H9 (cell line): ENCODE data around the gene DOCK7. TPM values are rescaled to one million over a fixed set of nuclear protein-coding genes. Genes with fewer than 3 reads are reported as not detected.

Source experiments
- DNase-seq: peaks from one replicate; pipeline ENCODE4 v3.0.0-alpha.2; 2017
- H2AFZ ChIP-seq: one replicate; pipeline ENCODE4 v1.6.1; 2013; ENCODE audit warnings: mild to moderate bottlenecking, low read length, control low read depth, moderate library complexity
- H2AK5ac ChIP-seq: 2 replicates; pipeline ENCODE4 v1.6.1; 2013; ENCODE audit warnings: low read length, control low read depth, mixed read lengths; ENCODE audit not compliant: insufficient read length
- H2BK120ac ChIP-seq: one replicate; pipeline ENCODE4 v1.6.1; 2013; ENCODE audit warnings: low read depth, mild to moderate bottlenecking, low read length, control low read depth, inconsistent platforms; ENCODE audit not compliant: poor library complexity, severe bottlenecking
- H2BK12ac ChIP-seq: 2 replicates; pipeline ENCODE4 v1.6.1; 2013; ENCODE audit warnings: low read length, control low read depth, mixed read lengths, low read depth; ENCODE audit not compliant: insufficient read length
- H2BK15ac ChIP-seq: 2 replicates; pipeline ENCODE4 v1.6.1; 2013; ENCODE audit warnings: low read depth, low read length, control low read depth
- H2BK20ac ChIP-seq: one replicate; pipeline ENCODE4 v1.6.1; 2013; ENCODE audit warnings: low read depth, mild to moderate bottlenecking, low read length, control low read depth, inconsistent platforms; ENCODE audit not compliant: poor library complexity, severe bottlenecking
- H2BK5ac ChIP-seq: 2 replicates; pipeline ENCODE4 v1.6.1; 2013; ENCODE audit warnings: low read length, control low read depth, mixed read lengths; ENCODE audit not compliant: insufficient read length
- H3K14ac ChIP-seq: 2 replicates; pipeline ENCODE4 v1.6.1; 2013; ENCODE audit warnings: low read length, control low read depth; ENCODE audit not compliant: insufficient read depth
- H3K18ac ChIP-seq: 2 replicates; pipeline ENCODE4 v1.6.1; 2013; ENCODE audit warnings: low read depth, mild to moderate bottlenecking, mixed read lengths, low read length, control low read depth; ENCODE audit not compliant: insufficient read length
- H3K23ac ChIP-seq: 2 replicates; pipeline ENCODE4 v1.6.1; 2013; ENCODE audit warnings: low read length, control low read depth, mixed read lengths, low read depth; ENCODE audit not compliant: insufficient read length
- H3K23me2 ChIP-seq: 2 replicates; pipeline ENCODE4 v1.6.1; 2013; ENCODE audit warnings: low read depth, mild to moderate bottlenecking, mixed read lengths, low read length, control low read depth; ENCODE audit not compliant: insufficient read length, poor library complexity, severe bottlenecking
- H3K27ac ChIP-seq: 2 replicates; pipeline ENCODE4 v1.5.1; 2013; ENCODE audit warnings: low read length, control low read depth, mixed read lengths, low read depth; ENCODE audit not compliant: insufficient read length
- H3K27me3 ChIP-seq: 2 replicates; pipeline ENCODE4 v1.6.1; 2013; ENCODE audit warnings: low read length, control low read depth, inconsistent platforms; ENCODE audit not compliant: insufficient read depth
- H3K4ac ChIP-seq: 2 replicates; pipeline ENCODE4 v1.6.1; 2013; ENCODE audit warnings: low read depth, mild to moderate bottlenecking, control low read depth, inconsistent platforms, low read length, moderate library complexity
- H3K4me1 ChIP-seq: 2 replicates; pipeline ENCODE4 v1.6.1; 2013; ENCODE audit warnings: low read length, control low read depth, inconsistent platforms; ENCODE audit not compliant: insufficient read depth
- H3K4me2 ChIP-seq: 2 replicates; pipeline ENCODE4 v1.6.1; 2013; ENCODE audit warnings: low read length, control low read depth, mixed read lengths; ENCODE audit not compliant: insufficient read length, insufficient read depth
- H3K56ac ChIP-seq: 2 replicates; pipeline ENCODE4 v1.6.1; 2013; ENCODE audit warnings: low read depth, mild to moderate bottlenecking, mixed read lengths, low read length, control low read depth; ENCODE audit not compliant: insufficient read length
- H3K79me1 ChIP-seq: 2 replicates; pipeline ENCODE4 v1.6.1; 2013; ENCODE audit warnings: low read depth, mild to moderate bottlenecking, moderate library complexity, low read length, control low read depth, inconsistent platforms; ENCODE audit not compliant: insufficient read depth, poor library complexity, severe bottlenecking
- H3K79me2 ChIP-seq: 2 replicates; pipeline ENCODE4 v1.6.1; 2013; ENCODE audit warnings: low read length, control low read depth, inconsistent platforms; ENCODE audit not compliant: insufficient read depth
- H3K9ac ChIP-seq: 2 replicates; pipeline ENCODE4 v1.6.1; 2013; ENCODE audit warnings: low read length, control low read depth, mixed read lengths; ENCODE audit not compliant: insufficient read length; ENCODE audit errors: extremely low read depth
- H3K9me3 ChIP-seq: one replicate; pipeline ENCODE4 v1.6.1; 2013; ENCODE audit warnings: low read depth, low read length, inconsistent platforms; ENCODE audit not compliant: control insufficient read depth
- H3T11ph ChIP-seq: one replicate; pipeline ENCODE4 v1.6.1; 2013; ENCODE audit warnings: mild to moderate bottlenecking, low read length, control low read depth, inconsistent platforms
- H4K20me1 ChIP-seq: one replicate; pipeline ENCODE4 v1.6.1; 2013; ENCODE audit not compliant: control insufficient read depth, insufficient read length, insufficient read depth
- H4K5ac ChIP-seq: 2 replicates; pipeline ENCODE4 v1.6.1; 2013; ENCODE audit warnings: low read depth, mild to moderate bottlenecking, mixed read lengths, low read length, control low read depth; ENCODE audit not compliant: insufficient read length
- H4K8ac ChIP-seq: replicated peaks from 2 replicates; pipeline ENCODE4 v1.6.1; 2013; ENCODE audit warnings: low read length, control low read depth, mixed read lengths, low read depth; ENCODE audit not compliant: insufficient read length
- H4K91ac ChIP-seq: 2 replicates; pipeline ENCODE4 v1.6.1; 2013; ENCODE audit warnings: low read depth, mild to moderate bottlenecking, moderate library complexity, mixed read lengths, low read length, control low read depth; ENCODE audit not compliant: insufficient read length
- H3K27ac Mint-ChIP-seq, 3 experiments: 2 replicates in 2 of 3; 3 replicates in 1 of 3; pipeline ENCODE4 v1.8.0; 2020 to 2021; ENCODE audit warnings: mixed read lengths in 3 of 3, mild to moderate bottlenecking in 1 of 3, moderate library complexity in 1 of 3
- H3K27me3 Mint-ChIP-seq: 2 replicates; pipeline ENCODE4 v1.8.0; 2021; ENCODE audit warnings: low read depth, mild to moderate bottlenecking, moderate library complexity, mixed read lengths
- H3K36me3 Mint-ChIP-seq, 3 experiments: 2 replicates in 2 of 3; 3 replicates in 1 of 3; pipeline ENCODE4 v1.8.0; 2020 to 2021; ENCODE audit warnings: low read depth in 3 of 3, mixed read lengths in 3 of 3; ENCODE audit not compliant: insufficient read depth in 1 of 3
- H3K4me1 Mint-ChIP-seq, 2 experiments: 2 replicates each; pipeline ENCODE4 v1.8.0; 2020; ENCODE audit warnings: mixed read lengths in 2 of 2
- H3K4me3 Mint-ChIP-seq, 2 experiments: 2 replicates in 1 of 2; 3 replicates in 1 of 2; pipeline ENCODE4 v1.8.0; 2020 to 2021; ENCODE audit warnings: mild to moderate bottlenecking in 2 of 2, mixed read lengths in 2 of 2, moderate library complexity in 1 of 2
- H3K9me3 Mint-ChIP-seq, 2 experiments: 2 replicates in 1 of 2; 3 replicates in 1 of 2; pipeline ENCODE4 v1.8.0; 2020; ENCODE audit warnings: mild to moderate bottlenecking in 2 of 2, mixed read lengths in 2 of 2, moderate library complexity in 1 of 2
- CTCF ChIP-seq: fragments of 200-600 bp; sonication (generic); conservative IDR thresholded peaks from 3 replicates; pipeline ENCODE4 v1.8.0; 2021; ENCODE audit warnings: antibody characterized with exemption, mild to moderate bottlenecking
- WGBS: extraction: QIAGEN DNeasy Blood & Tissue Kit; methylation state at CpG from one replicate; pipeline ENCODE4 v1.1.7; 2013; ENCODE audit warnings: missing lambda C conversion rate, low lambda C conversion rate, mixed read lengths; ENCODE audit not compliant: insufficient read length; ENCODE audit errors: extremely low coverage; 5-methylcytosine and 5-hydroxymethylcytosine counted together
- total RNA-seq: library from RNA; stranded (reverse); gene quantifications from 2 replicates; pipeline ENCODE4 v1.2.1, GENCODE V29; 2021

The DOCK7 gene
- total RNA-seq, 1 experiment from 2014 or later = 36.8 TPM

GRCh38 chr1:62407398-62408009 is 280.7 kb downstream of the DOCK7 start:
- Histone ChIP-seq H4K8ac (no peak overlapping the region), H3K79me2 (no peaks in the 10 kb centered on the region), H3K56ac (no peak overlapping the region), H3K23ac (no peak overlapping the region), H2AFZ (no peak overlapping the region), H3K18ac (no peak overlapping the region), H2BK12ac (no peak overlapping the region), H4K91ac (no peak overlapping the region), H4K5ac (no peak overlapping the region), H3K4me1 (no peaks in the 10 kb centered on the region; the same call in 1 of the 2 replicates), H3K9ac (no peak overlapping the region), H3K79me1 (no peaks in the 10 kb centered on the region), H2BK5ac (no peak overlapping the region), H3K4me2 (no peak overlapping the region), H2BK120ac (no peak overlapping the region), H3K4ac (no peak overlapping the region), H3K27me3 (no peaks in the 10 kb centered on the region), H3T11ph (no peak overlapping the region), H3K27ac (no peak overlapping the region), H2AK5ac (no peak overlapping the region), H2BK20ac (no peak overlapping the region), H3K23me2 (no peaks in the 10 kb centered on the region), H4K20me1 (no peaks in the 10 kb centered on the region), H3K9me3 (no peaks in the 10 kb centered on the region), H3K14ac (no peak overlapping the region), H2BK15ac (no peak overlapping the region)
- Mint-ChIP-seq H3K4me1 (peaks cover 11 to 16% of the 10 kb centered on the region in 2 experiments), H3K27me3 (peaks cover under 1% of the 10 kb centered on the region; the same call in 1 of the 2 replicates), H3K27ac (no peak overlapping the region), H3K4me3 (no peak overlapping the region), H3K9me3 (no peaks in the 10 kb centered on the region), H3K36me3 (no peaks in the 10 kb centered on the region; a peak in 1 of 7 replicates)
- no CpG with 5 or more reads among the region's 12 CpGs for WGBS
- no peak for DNase-seq
- TF ChIP-seq CTCF = peak; percentile 94
